ENCODE data around the gene PKLR. TPM values are rescaled to one million over a fixed set of nuclear protein-coding genes. Genes with fewer than 3 reads are reported as not detected.

PKLR gene
- total RNA-seq, 1 experiment from 2014 or later: 0.17 TPM

- TF ChIP-seq REST (IDR thresholded peaks at IDR 0.05; ENCODE audit: low read depth): no peak
- no peak for TF ChIP-seq RAD21 (IDR thresholded peaks at IDR 0.05; ENCODE audit: low read depth)
- no peak for TF ChIP-seq SRF (IDR thresholded peaks at IDR 0.05; ENCODE audit: low read depth)
- TF ChIP-seq ZNF274 (IDR thresholded peaks at IDR 0.05; ENCODE audit: low read depth, low read length): no peak
- TF ChIP-seq CEBPB (IDR thresholded peaks at IDR 0.05; ENCODE audit: low read depth): no peak
- TF ChIP-seq EZH2phosphoT487 (IDR thresholded peaks at IDR 0.05; ENCODE audit: borderline replicate concordance): no peak
- no peak for TF ChIP-seq FOSL1 (IDR thresholded peaks at IDR 0.05; ENCODE audit: low read depth)
Observed at GRCh38 chr1:155251566-155251965, 49.7 kb downstream of the PKLR start (continued).

- peaks cover 11% of the 10 kb centered on the region; the same call in 1 of the 2 replicates for H3K79me2 ChIP-seq (ENCODE audit: insufficient read depth, low read length)
- H3K9me3 ChIP-seq (ENCODE audit: control insufficient read depth in 1 of 2, insufficient read depth in 1 of 2, low read depth in 1 of 2, low read length in 2 of 2): no peaks in the 10 kb centered on the region
- ATAC-seq (peak; percentile 87), DNase-seq (ENCODE audit: low read depth, low spot score) (peak; percentile 72)
- CTCF ChIA-PET: interaction anchor here (0.6 to 4.1 kb wide), 29 partner anchors 9 to 400 kb away, joined by 3 to 44 read pairs (median 5); partner anchors contain the start of genes CLK2, FDPS, HCN3 and KRTCAP2
- POLR2A ChIA-PET: interaction anchor here (0.8 to 1.2 kb wide), 3 partner anchors 11 to 74 kb away, joined by 3 read pairs; partner anchors contain the start of genes CLK2 and SCAMP3
- no peak overlapping the region for H3K4me3 ChIP-seq (replicated peaks in 1 of 2; ENCODE audit: low read depth in 1 of 2, low read length in 2 of 2)
- no peak overlapping the region for H3K9ac ChIP-seq (ENCODE audit: low read length)
- peak overlapping the region; percentile 23 for H3K27ac ChIP-seq (ENCODE audit: low read depth, low read length)
- peaks cover 14 to 31% of the 10 kb centered on the region in 2 experiments; a peak in 3 of 4 replicates for H3K4me1 ChIP-seq (ENCODE audit: control insufficient read depth in 1 of 2, insufficient read depth in 2 of 2, low read length in 2 of 2)
- BruUV-seq (replicated peaks): no TSS peak
- H3K9me2 ChIP-seq (ENCODE audit: insufficient read depth): no peaks in the 10 kb centered on the region
- intact Hi-C loops (cut with micrococcal nuclease): loop anchor here (1.0 to 5.0 kb wide), 4 partner anchors 56 to 341 kb away; partner anchors contain the start of gene FDPS
- no peaks in the 10 kb centered on the region for H3K27me3 ChIP-seq (ENCODE audit: insufficient read depth, low read length)
- RAD21 ChIA-PET (ENCODE audit: low non-redundant PET in 1 of 2, low total read pairs in 2 of 2, uncharacterized antibody in 2 of 2, unreplicated experiment in 2 of 2): interaction anchor here (1.2 to 2.0 kb wide), 3 partner anchors 11 to 73 kb away, joined by 3 to 9 read pairs (median 4); partner anchors contain the start of gene SCAMP3 (in 1 of the 2)
- H3K4me2 ChIP-seq (ENCODE audit: low read length): 0 out of 2 replicates have a peak overlapping the region, but pooled peaks have one; percentile 2
- peaks cover 0 to 2% of the 10 kb centered on the region in 2 experiments; a peak in 3 of 4 replicates for H3K36me3 ChIP-seq (ENCODE audit: control insufficient read depth in 1 of 2, insufficient read depth in 2 of 2, low read length in 2 of 2)
- H4K20me1 ChIP-seq (ENCODE audit: insufficient read depth): no peaks in the 10 kb centered on the region
- H2AFZ ChIP-seq (ENCODE audit: low read depth, low read length, poor library complexity, severe bottlenecking): no peak overlapping the region
- TF ChIP-seq ZFX (IDR thresholded peaks at IDR 0.05) (no peak), RAD21 (IDR thresholded peaks at IDR 0.05; ENCODE audit: low read depth) (peak; percentile 96), ATF3 (IDR thresholded peaks at IDR 0.05) (no peak), EGR1 (IDR thresholded peaks at IDR 0.05; ENCODE audit: low read depth) (no peak), CBX3 (IDR thresholded peaks at IDR 0.05; ENCODE audit: low read depth) (no peak), YY1 (IDR thresholded peaks at IDR 0.05; ENCODE audit: extremely low read depth, insufficient replicate concordance, low read depth, low read length) (peak; percentile 72), ZNF274 (IDR thresholded peaks at IDR 0.05; ENCODE audit: low read depth, low read length) (no peak), FOSL1 (IDR thresholded peaks at IDR 0.05; ENCODE audit: low read depth) (no peak), ELF1 (IDR thresholded peaks at IDR 0.05; ENCODE audit: borderline replicate concordance, low read depth) (no peak), MAX (IDR thresholded peaks at IDR 0.05) (no peak), EZH2phosphoT487 (IDR thresholded peaks at IDR 0.05; ENCODE audit: borderline replicate concordance) (no peak), POLR2A (IDR thresholded peaks at IDR 0.05; ENCODE audit: borderline replicate concordance, extremely low read depth, insufficient read depth, insufficient read length) (no peak), JUND (IDR thresholded peaks at IDR 0.05) (no peak), CTCF (IDR thresholded peaks at IDR 0.05 in 2 of 3, conservative IDR thresholded peaks at IDR 0.05 in 1 of 3; ENCODE audit: borderline replicate concordance in 1 of 3, insufficient read depth in 1 of 3, low read depth in 2 of 3, low read length in 2 of 3) (peak; percentile 99 to 100 (median 99)), TCF7L2 (IDR thresholded peaks at IDR 0.05; ENCODE audit: borderline replicate concordance, extremely low read depth, insufficient read depth, insufficient read length) (peak; percentile 32)
Observed at GRCh38 chr1:155250633-155251449, 50.4 kb downstream of the PKLR start.
